ENCODE results near the gene GPC3. TPM values are rescaled to one million over a fixed set of nuclear protein-coding genes. Genes with fewer than 3 reads are reported as not detected.

GPC3 gene
- total RNA-seq, 4 donors from 2014 or later: 0.82 to 4.9 (median 1.8) TPM

- Histone ChIP-seq H3K4me3 (no peak overlapping the region), H3K36me3 (no peaks in the 10 kb centered on the region), H3K4me1 (no peaks in the 10 kb centered on the region), H3K27ac (no peak overlapping the region), H3K9me3 (no peaks in the 10 kb centered on the region), H3K27me3 (no peaks in the 10 kb centered on the region)
- TF ChIP-seq CTCF (IDR thresholded peaks at IDR 0.05) (no peak), POLR2AphosphoS5 (IDR thresholded peaks at IDR 0.05) (no peak), POLR2A (IDR thresholded peaks at IDR 0.05) (no peak), EP300 (IDR thresholded peaks at IDR 0.05; ENCODE audit: low read depth) (no peak)
- intact Hi-C loops (cut with DNase I; ENCODE audit: low total_unique reads) (no loop called here), in situ Hi-C loops (cut with MboI; ENCODE audit: low pct_ligation_motif_present in 1 of 4, low pct_unique_long_range_greater_than_20kb in 1 of 4, low sequenced_read_pairs in 3 of 4) (no loop called here)
- DNase-seq: no peak
- 69% methylated on average over 3 of the region's 3 CpGs; no CpG with 5 or more reads in 1 of the 2 donors for WGBS, 2 donors (ENCODE audit: low coverage in 1 of 2)
Measured at GRCh38 chrX:133537142-133537541, 448.3 kb downstream of the GPC3 start.

DNA sequence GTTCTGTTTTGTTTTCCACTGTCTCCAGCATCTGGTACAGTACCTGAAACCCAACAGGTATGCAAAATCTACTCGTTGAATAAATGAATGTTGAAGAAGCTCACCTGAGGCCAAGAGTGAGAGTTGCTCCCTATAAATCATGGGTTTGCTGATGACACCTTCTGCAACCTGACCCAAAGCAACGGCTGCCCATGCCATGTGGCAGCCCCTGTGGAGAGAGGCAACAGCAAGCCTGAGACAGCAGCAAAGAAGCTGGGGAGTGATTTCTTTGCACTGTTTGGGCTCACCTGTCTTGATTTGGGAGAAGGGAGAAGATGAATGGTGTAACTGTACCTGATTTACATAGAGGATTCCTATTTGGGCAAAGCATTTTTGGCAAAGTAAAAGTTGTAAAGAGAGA lies 450.3 kb downstream of the GPC3 start:
- Histone ChIP-seq H3K27ac (no peak overlapping the region), H3K9me3 (no peaks in the 10 kb centered on the region), H3K4me1 (no peaks in the 10 kb centered on the region), H3K4me3 (no peak overlapping the region), H3K36me3 (no peaks in the 10 kb centered on the region), H3K27me3 (no peaks in the 10 kb centered on the region)
- intact Hi-C loops (cut with DNase I; ENCODE audit: low total_unique reads): no loop called here
- DNase-seq: no peak
- TF ChIP-seq POLR2A (IDR thresholded peaks at IDR 0.05): no peak
- no peak for TF ChIP-seq POLR2AphosphoS5 (IDR thresholded peaks at IDR 0.05)
- no peak for TF ChIP-seq CTCF (IDR thresholded peaks at IDR 0.05)
- TF ChIP-seq EP300 (IDR thresholded peaks at IDR 0.05; ENCODE audit: low read depth): no peak
- WGBS, 2 donors (ENCODE audit: low coverage in 1 of 2): 60% methylated on average over 2 of the region's 2 CpGs; no CpG with 5 or more reads in 1 of the 2 donors
- in situ Hi-C loops (cut with MboI; ENCODE audit: low pct_ligation_motif_present in 1 of 4, low pct_unique_long_range_greater_than_20kb in 1 of 4, low sequenced_read_pairs in 3 of 4): no loop called here

DNA sequence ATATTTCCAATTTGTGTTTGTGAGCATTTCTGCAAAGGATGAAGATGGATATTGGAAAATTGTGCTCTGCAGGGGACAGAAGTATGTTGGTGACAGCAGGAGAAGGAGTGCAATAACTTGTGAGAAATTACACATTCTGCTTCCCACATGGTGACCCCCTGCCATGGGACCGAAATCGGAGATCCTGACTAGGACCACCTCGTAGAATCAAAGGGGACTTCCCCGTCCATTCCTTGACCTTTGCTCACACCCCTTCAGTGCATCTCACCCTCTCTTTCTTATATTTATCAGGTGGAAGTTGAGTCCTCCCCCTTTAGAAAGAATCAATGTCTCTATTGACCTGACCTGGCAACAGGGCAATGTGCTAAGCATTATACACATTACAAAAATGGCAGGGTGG lies 451.2 kb downstream of the GPC3 start:
- Histone ChIP-seq H3K27ac (no peak overlapping the region), H3K9me3 (no peaks in the 10 kb centered on the region), H3K4me3 (no peak overlapping the region), H3K27me3 (no peaks in the 10 kb centered on the region), H3K4me1 (no peaks in the 10 kb centered on the region), H3K36me3 (no peaks in the 10 kb centered on the region)
- in situ Hi-C loops (cut with MboI; ENCODE audit: low pct_ligation_motif_present in 1 of 4, low pct_unique_long_range_greater_than_20kb in 1 of 4, low sequenced_read_pairs in 3 of 4) (no loop called here), intact Hi-C loops (cut with DNase I; ENCODE audit: low total_unique reads) (no loop called here)
- WGBS, 2 donors (ENCODE audit: low coverage in 1 of 2): 78% methylated on average over 4 of the region's 4 CpGs; no CpG with 5 or more reads in 1 of the 2 donors
- TF ChIP-seq POLR2A (IDR thresholded peaks at IDR 0.05) (no peak), CTCF (IDR thresholded peaks at IDR 0.05) (no peak)
- no peak for DNase-seq

- WGBS, 2 donors (ENCODE audit: low coverage in 1 of 2): 71 to 80% methylated on average over 1 to 3 of the region's 3 CpGs
- TF ChIP-seq POLR2AphosphoS5 (IDR thresholded peaks at IDR 0.05): no peak
- TF ChIP-seq CTCF (IDR thresholded peaks at IDR 0.05): no peak
- no peak for TF ChIP-seq EP300 (IDR thresholded peaks at IDR 0.05; ENCODE audit: low read depth)
- TF ChIP-seq POLR2A (IDR thresholded peaks at IDR 0.05): no peak
- H3K4me3 ChIP-seq: no peak overlapping the region
- no peaks in the 10 kb centered on the region for H3K36me3 ChIP-seq
- H3K9me3 ChIP-seq: no peaks in the 10 kb centered on the region
- no peaks in the 10 kb centered on the region for H3K4me1 ChIP-seq
- DNase-seq: no peak
- H3K27me3 ChIP-seq: no peaks in the 10 kb centered on the region
- in situ Hi-C loops (cut with MboI; ENCODE audit: low pct_ligation_motif_present in 1 of 4, low pct_unique_long_range_greater_than_20kb in 1 of 4, low sequenced_read_pairs in 3 of 4) (no loop called here), intact Hi-C loops (cut with DNase I; ENCODE audit: low total_unique reads) (no loop called here)
- no peak overlapping the region for H3K27ac ChIP-seq
Measured at GRCh38 chrX:133533249-133533648, 452.1 kb downstream of the GPC3 start.
